HEK293T (cell line): ENCODE results near the gene PILRB.
A peak's percentile ranks its signal among the peaks of the same experiment; 100 is the strongest.
"Not testable (repeated sequence)": the region's sequence is repeated elsewhere in the genome, so short reads cannot be mapped to it uniquely, and the experiment has no call there.

Experiments used
- CTCF ChIA-PET: fragments of 350-600 bp; formaldehyde crosslinking; extraction: SDS; loops from one replicate; lab custom pipeline; 2021; ENCODE audit warnings: antibody characterized with exemption, inconsistent platforms; lab: Yijun Ruan, JAX
- POLR2A ChIA-PET: fragments of 350-600 bp; formaldehyde crosslinking; extraction: SDS; loops from one replicate; lab custom pipeline; 2020; ENCODE audit warnings: antibody characterized with exemption, inconsistent platforms; lab: Yijun Ruan, JAX
- DNase-seq: peaks from one replicate; pipeline ENCODE4 v3.0.0; 2012; ENCODE audit warnings: mixed read lengths; ENCODE audit errors: extremely low spot score
- ELF4 ChIP-seq: fragments of 450-650 bp; IDR thresholded peaks from 2 replicates; pipeline ENCODE4 v1.6.1; 2017; ENCODE audit warnings: antibody characterized with exemption
- FOXK2 ChIP-seq: fragments of 450-650 bp; IDR thresholded peaks from 2 replicates; pipeline ENCODE4 v1.6.1; 2016; ENCODE audit warnings: mild to moderate bottlenecking
- FOXM1 ChIP-seq: fragments of 450-650 bp; IDR thresholded peaks from 2 replicates; pipeline ENCODE4 v1.6.1; 2017; ENCODE audit warnings: mild to moderate bottlenecking, borderline replicate concordance
- L3MBTL2 ChIP-seq: fragments of 450-650 bp; conservative IDR thresholded peaks from 2 replicates; pipeline ENCODE4 v1.6.1; 2016; ENCODE audit warnings: mild to moderate bottlenecking
- LEF1 ChIP-seq: fragments of 450-650 bp; IDR thresholded peaks from 2 replicates; pipeline ENCODE4 v1.6.1; 2017; ENCODE audit warnings: mild to moderate bottlenecking, borderline replicate concordance
- SP1 ChIP-seq: fragments of 450-650 bp; IDR thresholded peaks from 2 replicates; pipeline ENCODE4 v1.6.1; 2017
- TARDBP ChIP-seq: fragments of 450-650 bp; IDR thresholded peaks from 2 replicates; pipeline ENCODE4 v1.6.1; 2016
- ZNF384 ChIP-seq: fragments of 450-650 bp; IDR thresholded peaks from 2 replicates; pipeline ENCODE4 v1.6.1; 2016
- TF ChIP-seq, protein P1 (sequence below): fragments of 450-650 bp; IDR thresholded peaks from 2 replicates; pipeline ENCODE4 v1.6.1; 2016

PILRB gene

DNA sequence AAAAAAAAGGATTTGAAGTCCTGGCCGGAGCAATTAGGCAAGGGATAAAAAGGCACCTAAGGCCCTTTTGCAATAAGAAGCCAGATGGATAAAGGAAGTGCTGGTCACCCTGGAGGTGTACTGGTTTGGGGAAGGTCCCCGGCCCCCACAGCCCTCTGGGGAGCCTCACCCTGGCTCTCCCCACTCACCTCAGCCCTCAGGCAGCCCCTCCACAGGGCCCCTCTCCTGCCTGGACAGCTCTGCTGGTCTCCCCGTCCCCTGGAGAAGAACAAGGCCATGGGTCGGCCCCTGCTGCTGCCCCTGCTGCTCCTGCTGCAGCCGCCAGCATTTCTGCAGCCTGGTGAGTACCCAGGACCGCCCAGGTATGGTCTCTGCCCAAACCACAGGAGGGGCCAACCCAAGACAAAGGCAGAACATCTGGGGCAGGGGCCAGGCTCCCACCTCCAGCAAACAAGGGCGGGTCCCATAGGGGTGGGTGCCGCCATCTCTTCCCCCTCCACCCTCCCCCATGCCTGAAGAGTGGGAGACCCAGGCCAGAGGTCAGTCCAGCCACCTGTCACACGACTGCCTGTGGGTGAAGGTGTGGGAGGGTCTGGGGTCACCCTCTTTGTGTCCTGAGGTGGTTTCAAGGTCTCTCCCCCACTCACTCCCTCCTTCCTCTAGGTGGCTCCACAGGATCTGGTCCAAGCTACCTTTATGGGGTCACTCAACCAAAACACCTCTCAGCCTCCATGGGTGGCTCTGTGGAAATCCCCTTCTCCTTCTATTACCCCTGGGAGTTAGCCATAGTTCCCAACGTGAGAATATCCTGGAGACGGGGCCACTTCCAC is at the start of gene PILRB:
TSS of gene PILRB (plus strand) at position 91 of the 830 bp plus-strand sequence. CDS start at position 277, 186 bp downstream.
- DNase-seq, result no peak
- POLR2A ChIA-PET, result no interaction called here
- CTCF ChIA-PET, result no interaction called here
- no peak for TF ChIP-seq ZNF384
- no peak for TF ChIP-seq SP1
- no peak for TF ChIP-seq LEF1
- no peak for TF ChIP-seq TARDBP
- no peak for TF ChIP-seq FOXK2

DNA sequence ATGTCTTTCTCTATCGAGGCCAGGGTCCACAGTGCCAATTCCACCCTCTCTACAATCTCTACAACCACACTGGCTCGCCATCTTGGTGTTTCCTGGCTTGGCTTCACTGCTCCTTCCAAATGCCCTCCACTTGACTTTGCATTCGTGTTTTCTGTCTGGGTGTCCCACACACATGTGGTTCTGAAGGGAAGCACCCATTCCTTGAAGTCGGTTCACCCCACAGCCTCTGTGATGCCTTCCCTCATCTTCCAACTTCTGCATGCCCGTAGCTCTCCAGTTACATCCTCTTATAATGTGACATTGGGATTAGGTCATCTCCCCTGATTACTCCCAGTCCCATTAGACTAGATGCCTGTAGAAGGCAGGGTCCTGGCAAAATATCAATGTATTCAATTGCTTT is 39.6 kb upstream of the PILRB start:
- CTCF ChIA-PET, DNase-seq, POLR2A ChIA-PET: not testable (repeated sequence)

DNA sequence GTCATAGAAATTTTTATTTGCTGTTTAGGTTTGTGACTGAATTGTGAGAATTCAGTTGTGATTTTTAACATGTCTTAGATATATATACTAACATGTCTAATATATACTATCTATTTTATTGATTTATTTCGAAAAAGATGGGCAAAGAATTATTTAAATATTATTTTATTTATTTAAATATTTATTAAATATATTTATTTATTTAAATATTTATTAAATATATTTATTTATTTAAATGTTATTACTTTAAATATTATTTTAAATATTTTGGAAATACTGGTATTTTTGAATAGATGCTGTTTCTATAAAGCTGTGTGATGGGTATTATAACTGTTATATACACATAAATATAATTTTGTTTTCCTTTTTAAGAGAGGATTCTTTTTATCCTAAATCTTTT is 36.3 kb upstream of the PILRB start:
- POLR2A ChIA-PET, CTCF ChIA-PET, DNase-seq: not testable (repeated sequence)

DNA sequence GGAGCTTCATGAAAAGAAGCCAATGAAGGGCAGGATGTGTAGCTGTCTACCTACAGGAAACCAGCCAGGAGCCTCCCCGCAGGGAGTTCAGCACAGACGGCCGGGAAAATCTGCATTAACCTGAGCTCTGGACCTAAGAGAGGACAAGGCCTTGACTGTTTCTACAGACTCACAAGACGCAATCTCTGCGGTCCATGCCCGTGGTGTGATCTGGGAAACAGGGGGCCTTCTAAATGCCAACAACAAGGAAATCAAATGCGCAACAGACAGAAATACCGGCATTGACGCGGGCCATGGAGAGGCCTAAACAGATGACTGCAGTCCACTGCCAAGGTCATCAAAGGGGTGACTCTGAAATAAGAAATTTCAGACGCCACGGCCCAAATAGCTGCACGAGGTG is 33.7 kb upstream of the PILRB start:
- POLR2A ChIA-PET, DNase-seq, CTCF ChIA-PET: not testable (repeated sequence)

DNA sequence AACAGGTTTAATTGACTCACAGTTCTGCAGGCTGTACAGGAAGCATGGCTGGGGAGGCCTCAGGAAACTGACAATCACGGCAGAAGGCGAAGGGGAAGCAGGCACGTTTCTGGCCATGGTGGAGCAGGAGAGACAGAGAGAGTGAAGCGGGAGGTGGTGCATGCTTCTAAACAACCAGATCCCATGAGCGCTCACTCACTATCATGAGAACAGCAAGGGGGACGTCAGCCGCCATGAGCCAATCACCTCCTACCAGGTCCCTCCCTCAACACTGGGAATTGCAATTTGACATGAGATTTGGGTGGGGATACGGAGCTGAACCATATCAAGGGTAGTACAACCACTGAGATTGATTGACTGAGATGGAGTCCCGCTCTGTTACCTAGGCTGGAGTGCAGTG is 32.2 kb upstream of the PILRB start:
- CTCF ChIA-PET, DNase-seq, POLR2A ChIA-PET: not testable (repeated sequence)

DNA sequence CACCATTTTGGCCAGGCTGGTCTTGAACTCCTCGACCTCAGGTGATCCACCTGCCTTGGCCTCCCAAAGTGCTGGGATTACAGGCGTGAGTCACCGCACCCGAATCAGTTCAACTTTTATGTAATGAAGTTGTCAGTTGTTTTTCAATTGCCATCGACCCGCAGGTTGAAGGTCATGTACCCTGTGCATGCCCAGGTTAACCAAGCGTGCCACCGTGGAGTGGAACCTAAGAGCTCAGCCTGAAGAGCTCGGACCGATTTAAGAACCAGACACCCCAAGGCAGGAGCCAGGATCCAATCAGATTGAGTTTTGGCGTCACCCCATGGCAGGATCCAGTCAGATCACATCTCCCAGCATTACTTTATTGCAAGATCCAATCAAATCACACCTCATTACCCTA is 31.0 kb upstream of the PILRB start:
- POLR2A ChIA-PET, CTCF ChIA-PET, DNase-seq: not testable (repeated sequence)

DNA sequence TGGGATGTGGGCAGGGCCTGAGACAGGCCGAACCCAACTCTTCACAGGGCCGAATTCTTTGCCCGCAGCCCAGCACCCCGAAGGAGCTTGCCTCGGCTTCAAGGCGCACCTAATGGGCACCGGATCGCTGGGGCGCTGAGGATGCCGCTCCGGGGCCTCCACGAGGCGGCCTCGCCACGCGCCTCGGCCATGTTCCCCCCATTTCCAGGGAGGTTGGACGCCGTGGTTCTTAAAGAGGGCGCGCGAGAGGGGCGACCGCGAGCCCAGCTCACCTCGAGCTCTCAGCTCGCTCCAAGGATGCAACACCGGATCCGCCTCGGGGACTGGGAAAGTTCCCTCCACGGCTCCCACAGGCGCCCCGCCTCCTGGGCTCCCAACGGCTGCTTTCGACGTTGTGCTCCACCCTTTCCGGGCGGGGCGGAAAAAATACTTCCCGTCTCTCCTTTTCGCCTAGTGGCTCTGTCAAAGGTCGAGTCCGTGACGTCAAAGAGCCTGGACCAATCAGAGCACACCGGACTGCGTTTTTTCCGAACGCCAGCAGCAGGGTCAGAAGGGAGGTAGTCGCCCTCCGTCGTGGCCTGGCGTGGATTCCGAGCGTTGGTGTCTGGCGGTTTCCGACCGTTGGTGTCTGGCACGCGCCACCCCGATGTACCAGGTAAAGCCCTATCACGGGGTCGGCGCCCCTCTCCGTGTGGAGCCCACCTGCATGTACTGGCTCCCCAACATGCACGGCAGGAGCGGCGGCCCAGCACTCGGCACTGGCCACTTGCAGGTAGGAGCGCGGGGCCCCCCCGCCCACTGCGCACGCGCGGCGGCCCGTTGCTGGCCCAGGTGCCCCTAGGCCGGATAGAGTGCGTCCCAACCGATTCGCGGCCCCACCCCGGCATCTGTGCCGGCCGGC is 22.1 kb upstream of the PILRB start:
- CTCF ChIA-PET, POLR2A ChIA-PET: not testable (repeated sequence)
- TF ChIP-seq L3MBTL2, result peak; percentile 91
- DNase-seq, result peak; percentile 76

DNA sequence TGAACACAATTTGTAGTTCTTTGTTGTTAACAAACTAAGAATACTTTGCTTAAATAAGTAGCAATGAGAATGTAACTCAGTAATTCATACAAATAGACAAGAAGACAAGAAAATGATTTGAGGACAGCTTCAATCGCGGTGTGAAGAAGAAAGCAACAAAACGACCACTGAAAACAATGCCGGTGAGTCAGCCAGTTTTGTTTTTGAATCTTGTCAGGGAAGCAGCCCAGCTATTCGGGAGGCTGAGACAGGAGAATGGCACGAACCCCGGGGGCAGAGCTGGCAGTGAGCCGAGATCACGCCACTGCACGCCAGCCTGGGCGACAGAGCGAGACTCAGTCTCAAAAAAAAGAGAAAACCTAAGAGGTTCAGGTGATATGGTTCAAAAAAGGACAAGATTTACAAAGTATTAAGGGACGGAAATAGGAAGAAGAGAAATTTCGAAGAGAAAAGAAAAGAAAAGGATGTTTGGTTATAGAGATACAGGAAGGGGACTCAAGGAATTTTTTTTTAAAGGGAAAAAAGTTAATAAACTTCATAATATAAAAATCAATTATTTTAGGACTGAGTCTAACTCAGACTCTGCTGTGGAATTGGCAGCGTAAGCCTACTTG is 19.7 kb upstream of the PILRB start:
- POLR2A ChIA-PET, CTCF ChIA-PET, DNase-seq: not testable (repeated sequence)

DNA sequence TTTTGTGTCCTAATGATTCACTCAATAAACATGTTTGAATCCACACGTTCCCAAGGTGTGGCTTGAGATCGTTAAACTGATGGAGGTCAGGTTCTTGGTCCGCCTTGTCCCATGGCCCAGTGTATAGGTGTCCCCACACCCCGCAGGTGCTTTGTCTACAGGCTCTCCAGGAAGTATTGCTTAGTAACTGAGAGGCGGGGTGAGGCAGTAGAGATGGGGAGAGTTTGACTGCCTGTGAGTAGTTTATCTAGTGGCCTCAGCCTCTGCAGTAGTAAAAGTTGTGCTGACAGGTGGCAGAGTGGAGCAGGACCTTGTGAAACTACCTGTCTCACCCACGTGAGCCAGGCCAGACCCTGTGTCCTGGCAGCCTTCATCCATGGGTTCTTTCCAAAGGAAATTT is 16.6 kb upstream of the PILRB start:
- DNase-seq, CTCF ChIA-PET, POLR2A ChIA-PET: not testable (repeated sequence)

DNA sequence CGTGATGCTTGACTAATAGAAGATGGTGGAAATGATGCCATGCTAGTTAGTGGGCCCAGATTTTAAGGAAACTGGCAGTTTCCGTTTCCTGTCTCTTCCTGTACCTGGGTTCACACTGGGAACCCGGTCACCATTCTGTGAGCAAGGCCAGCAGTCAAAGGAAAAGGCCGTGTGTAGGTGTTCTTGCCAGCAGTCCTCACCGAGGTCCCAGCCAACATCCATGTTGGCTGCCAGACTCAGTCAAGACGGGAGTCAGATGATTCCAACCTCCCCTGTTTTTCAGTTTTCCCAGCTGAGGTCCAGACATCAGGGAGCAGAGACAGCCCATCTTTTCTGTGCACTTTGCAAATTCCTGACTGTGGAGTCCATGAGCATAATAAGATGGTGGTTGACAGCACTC is 15.2 kb upstream of the PILRB start:
- TF ChIP-seq FOXM1 (no peak), SP1 (no peak), TARDBP (no peak), FOXK2 (no peak), ELF4 (no peak)
- TF ChIP-seq, protein P1, sequence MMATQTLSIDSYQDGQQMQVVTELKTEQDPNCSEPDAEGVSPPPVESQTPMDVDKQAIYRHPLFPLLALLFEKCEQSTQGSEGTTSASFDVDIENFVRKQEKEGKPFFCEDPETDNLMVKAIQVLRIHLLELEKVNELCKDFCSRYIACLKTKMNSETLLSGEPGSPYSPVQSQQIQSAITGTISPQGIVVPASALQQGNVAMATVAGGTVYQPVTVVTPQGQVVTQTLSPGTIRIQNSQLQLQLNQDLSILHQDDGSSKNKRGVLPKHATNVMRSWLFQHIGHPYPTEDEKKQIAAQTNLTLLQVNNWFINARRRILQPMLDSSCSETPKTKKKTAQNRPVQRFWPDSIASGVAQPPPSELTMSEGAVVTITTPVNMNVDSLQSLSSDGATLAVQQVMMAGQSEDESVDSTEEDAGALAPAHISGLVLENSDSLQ, result no peak
- CTCF ChIA-PET, result no interaction called here
- POLR2A ChIA-PET, result interaction anchor here (0.6 kb wide), 1 partner anchor 194 kb away, joined by 3 read pairs; the partner anchor contains the start of gene LAMTOR4
- no peak for DNase-seq

DNA sequence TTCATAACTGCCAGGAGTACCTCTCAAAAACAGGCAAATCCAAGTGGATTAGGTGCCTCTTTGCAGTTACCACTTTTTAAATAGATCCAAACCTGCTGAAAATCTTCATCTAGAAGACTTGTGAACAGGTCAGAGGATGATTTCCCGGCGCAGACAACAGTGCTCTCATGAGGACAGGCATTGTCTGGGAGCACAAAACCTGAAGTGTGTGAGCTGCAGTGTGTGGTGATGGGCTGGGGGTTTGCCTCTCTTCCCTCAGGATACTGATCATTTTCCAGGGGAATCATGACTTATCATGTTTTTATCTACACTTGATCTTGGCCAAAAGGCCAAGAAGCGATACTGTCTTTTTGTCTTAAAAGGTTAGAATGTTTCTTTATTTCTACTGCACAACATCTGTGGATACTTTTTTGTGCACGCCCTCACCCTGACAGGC is 13.8 kb upstream of the PILRB start:
- CTCF ChIA-PET, POLR2A ChIA-PET, DNase-seq: not testable (repeated sequence)

DNA sequence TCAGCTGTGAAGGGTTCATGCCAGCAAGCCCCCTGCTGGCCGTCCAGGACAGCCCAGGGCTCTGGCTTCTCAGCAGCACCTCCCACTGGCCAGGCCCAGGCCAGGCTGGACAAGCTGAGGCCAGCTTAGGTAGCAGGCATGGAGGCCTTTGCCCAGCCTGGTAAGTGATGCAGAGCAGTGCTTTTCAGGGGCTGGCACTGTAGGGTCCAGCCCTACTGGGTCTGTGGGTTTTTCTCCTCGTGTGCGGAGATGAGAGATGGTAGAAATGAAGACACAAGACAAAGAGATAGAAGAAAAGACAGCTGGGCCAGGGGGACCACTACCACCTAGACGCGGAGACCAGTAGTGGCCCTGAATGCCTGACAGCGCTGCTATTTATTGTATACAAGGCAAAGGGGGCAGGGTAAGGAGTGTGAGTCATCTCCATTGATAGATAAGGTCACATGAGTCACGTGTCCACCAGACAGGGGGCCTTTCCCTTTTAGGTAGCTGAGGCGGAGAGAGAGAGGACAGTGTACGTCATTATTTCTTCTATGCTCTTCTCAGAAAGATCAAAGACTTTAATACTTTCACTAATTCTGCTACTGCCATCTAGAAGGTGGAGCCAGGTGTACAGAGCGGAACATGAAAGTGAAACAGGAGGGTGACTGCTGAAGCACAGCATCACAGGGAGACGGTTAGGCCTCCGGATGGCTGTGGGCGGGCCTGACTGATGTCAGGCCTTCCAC is 13.2 kb upstream of the PILRB start:
- POLR2A ChIA-PET, DNase-seq: not testable (repeated sequence)
- CTCF ChIA-PET, result interaction anchor here (0.6 kb wide), 3 partner anchors 61 to 128 kb away, joined by 3 to 4 read pairs (median 3); no protein-coding TSS in a partner anchor

DNA sequence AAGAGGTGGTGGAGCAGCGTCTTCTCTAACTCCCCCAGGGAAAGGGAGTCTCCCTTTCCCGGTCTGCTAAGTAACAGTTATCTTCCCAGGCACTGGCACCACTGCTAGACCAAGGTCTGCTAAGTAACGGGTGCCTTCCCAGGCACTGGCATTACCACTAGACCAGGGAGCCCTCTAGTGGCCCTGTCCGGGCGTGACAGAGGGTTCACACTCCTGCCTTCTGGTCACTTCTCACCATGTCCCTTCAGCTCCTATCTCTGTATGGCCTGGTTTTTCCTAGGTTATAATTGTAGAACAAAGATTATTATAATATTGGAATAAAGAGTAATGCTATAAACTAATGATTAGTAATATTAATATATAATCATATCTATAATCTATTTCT is 12.6 kb upstream of the PILRB start:
- DNase-seq, POLR2A ChIA-PET: not testable (repeated sequence)
- CTCF ChIA-PET, result interaction anchor here (0.6 kb wide), 4 partner anchors 61 to 129 kb away, joined by 3 to 4 read pairs (median 3); no protein-coding TSS in a partner anchor
